Measurements from ENCODE around the gene COL5A1.

The COL5A1 gene

GRCh38 chr9:134796882-134797281, 155.3 kb downstream of the COL5A1 start:
- no peak for DNase-seq

GRCh38 chr9:134800791-134801339, 159.3 kb downstream of the COL5A1 start:
- DNase-seq, result no peak

DNA sequence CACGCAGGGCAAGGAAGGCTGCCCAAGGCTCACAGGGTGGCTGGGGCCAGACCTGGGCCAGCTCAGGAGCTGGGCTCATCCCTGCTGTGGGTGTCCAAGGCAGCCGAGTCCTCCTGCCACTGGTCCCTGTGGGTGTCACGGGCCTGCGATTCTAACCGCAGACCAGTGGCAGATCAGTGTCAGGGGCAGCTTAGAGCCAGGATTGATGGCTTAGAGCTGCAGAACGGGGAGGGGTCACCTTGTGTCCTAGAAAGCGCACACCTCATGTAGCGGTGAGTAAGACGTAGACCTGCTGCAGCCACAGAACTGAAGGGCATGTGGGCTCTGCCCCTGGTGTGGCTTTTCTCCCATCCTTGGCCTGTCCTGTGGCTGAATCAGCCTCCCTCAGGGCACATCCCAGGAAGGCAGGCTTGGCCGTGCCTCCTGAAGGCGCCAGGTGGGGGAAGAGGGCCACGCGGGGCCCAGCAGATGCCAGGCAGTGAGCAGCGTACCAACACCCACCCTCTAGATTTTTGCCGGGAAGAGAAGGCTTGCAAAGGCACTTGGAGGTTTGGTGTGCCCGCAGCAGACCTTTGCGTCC, 160.7 kb downstream of the COL5A1 start:
- DNase-seq, result no peak

DNA sequence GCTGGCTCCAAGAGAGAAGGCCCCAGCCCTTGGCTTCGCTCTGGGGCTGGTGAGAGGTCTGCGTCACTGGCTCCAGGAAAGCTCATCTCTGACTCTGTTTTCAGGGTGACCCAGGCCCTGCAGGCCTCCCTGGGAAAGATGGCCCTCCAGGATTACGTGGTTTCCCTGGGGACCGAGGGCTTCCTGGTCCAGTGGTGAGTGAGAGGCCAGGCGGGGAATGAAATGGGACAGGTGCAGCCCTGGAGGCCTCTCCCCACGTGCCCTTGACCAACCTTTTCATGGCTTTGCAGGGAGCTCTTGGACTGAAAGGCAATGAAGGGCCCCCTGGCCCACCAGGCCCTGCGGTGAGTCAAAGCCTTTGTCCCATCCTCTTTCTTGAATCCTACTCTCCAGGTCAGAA, 163.3 kb downstream of the COL5A1 start:
- DNase-seq, result no peak

GRCh38 chr9:134807716-134808446, 166.3 kb downstream of the COL5A1 start:
- DNase-seq, result no peak

DNA sequence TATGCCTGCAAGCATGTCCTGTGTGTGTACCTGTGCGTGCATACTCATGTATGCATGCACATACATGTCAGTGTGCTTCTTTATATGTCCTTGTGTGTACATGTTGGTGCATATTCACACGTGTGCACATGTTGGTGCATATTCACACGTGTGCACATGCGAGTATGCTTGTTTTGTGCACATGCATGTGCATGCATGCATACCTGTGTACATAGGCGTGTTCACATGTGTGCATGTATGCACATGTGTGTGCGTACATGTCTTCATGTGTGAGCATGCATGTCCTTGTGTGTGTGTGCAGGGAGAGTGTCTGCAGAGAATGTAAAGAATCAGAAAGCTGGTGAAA, 166.8 kb downstream of the COL5A1 start:
- no peak for DNase-seq

DNA sequence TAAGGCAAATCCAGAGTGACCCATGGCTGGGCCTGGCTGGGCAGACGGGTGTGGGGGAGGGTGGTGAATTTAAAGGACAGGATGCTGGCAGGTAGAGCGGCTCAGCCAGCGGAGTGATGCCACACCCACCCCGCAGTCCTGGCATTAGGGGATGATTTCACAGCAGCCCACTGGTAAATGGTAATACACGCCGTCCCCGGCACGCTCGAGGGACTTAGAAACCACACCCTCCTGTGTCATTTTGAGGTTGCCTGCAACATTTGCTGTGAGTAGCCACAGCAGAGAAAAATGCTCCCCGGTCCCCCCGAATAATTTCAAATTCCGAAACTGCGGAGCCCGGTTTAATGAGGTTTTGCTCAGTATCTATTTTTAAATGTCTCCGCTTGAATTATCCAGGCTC, 167.7 kb downstream of the COL5A1 start:
- no peak for DNase-seq

DNA sequence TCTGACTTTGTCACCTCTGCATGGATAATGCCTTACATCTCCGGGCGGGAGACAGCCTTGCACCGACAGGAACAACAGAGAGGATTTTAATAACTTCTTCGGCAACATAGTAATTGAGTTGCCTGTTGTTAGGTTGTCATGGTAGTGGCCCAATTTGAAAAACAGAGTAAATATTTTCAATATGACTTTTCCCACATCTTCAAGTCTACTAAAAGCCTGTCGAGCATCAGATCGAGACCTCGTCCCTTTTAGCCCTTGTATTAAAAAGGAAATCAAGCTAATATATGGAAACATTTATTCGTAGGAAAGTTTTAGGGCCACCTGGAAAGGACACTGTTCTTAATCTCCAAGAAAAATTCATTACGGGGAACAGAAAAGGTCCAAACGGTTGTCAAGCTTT, 168.2 kb downstream of the COL5A1 start:
- DNase-seq, result no peak

- DNase-seq, result no peak
Observed at GRCh38 chr9:134811079-134811672, 169.6 kb downstream of the COL5A1 start.

DNA sequence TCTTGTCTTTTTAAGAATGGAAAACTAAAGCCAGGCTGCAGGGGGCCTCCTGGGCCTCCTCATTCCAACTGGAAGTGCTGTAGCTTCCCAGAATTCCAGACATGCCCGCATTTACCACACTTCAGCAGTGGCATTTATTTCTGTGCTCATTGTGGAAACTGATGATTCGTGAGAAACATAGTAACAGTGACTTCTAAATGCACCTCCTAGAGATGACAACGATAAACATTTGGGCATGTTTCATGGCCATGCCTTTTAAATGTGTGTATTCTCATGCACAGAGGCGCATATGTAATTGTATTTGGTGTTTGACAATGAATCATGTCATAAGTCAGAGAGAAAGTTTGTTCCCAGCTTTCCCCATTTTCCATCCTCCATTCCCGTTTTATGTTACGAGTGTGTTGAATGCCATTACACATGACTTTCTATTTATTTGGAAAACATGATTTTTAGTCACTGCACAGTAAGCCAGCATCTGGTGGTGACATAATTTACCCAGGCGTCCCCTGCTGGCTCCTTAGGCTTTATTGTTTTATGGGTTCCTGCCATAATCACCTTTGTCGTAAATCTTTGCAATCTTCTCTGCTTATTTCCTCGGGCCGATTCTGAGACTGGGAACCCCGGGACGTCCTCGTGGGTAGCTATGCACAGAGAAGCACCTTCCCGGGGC, 170.2 kb downstream of the COL5A1 start:
- DNase-seq, result no peak

GRCh38 chr9:134812343-134812673, 170.7 kb downstream of the COL5A1 start:
- DNase-seq, result no peak

GRCh38 chr9:134813841-134814240, 172.2 kb downstream of the COL5A1 start:
- no peak for DNase-seq

- DNase-seq, result no peak
Observed at GRCh38 chr9:134814598-134815215, 173.1 kb downstream of the COL5A1 start.

DNA sequence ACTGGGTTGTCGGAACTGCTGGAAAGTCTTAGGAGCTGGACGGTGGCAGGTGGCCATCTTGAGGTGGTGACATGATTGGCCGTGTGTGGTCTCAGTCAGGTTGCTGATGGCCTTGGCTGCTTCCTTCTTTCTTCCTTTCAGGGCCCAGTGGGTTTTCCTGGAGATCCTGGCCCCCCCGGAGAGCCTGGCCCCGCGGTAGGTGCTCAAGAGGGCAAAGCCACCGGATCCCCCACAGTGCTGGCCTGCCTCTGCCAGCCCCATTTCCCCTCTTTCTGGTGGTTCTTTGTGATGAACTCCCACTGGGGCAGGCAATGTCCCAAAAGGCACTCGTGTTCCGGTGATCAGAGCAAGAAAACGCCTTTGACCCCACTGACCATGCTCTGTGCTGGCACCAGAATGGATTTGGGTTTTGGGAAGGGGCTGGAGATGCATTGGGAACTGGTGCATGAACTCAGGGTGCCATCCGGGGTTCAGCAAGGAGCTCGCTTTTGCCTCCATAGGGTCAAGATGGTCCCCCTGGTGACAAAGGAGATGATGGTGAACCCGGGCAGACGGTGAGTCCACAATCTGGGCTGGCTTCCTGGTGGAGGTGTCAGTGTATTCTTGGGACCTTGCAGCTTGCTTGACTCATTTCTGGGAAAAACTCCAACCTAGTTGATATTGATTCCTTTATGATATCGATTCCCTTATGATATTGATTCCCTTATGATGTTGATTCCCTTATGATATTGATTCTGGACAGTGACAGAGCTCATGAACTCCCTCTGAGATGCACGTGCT, 174.0 kb downstream of the COL5A1 start:
- no peak for DNase-seq

DNA sequence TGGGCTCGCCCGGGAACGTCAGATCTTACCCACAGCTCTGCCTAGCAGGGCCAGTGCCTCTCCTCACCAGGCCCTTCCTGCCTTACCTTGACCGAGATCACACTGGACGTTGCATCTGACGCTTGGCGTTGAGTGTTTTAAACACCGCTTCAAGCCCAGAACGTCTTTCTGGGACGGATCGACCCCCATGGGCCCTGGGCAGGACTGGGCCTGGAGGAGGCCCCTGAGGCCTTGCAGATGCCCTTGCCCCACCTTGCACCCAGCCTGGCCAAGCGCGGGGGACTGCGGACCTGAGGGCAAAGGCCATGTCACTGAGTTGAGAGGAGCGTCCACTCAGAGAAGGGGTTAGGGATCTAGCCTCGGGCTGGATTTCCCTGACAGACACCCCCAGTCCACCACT, 174.7 kb downstream of the COL5A1 start:
- DNase-seq, result no peak

GRCh38 chr9:134818000-134818568, 176.5 kb downstream of the COL5A1 start:
- no peak for DNase-seq

DNA sequence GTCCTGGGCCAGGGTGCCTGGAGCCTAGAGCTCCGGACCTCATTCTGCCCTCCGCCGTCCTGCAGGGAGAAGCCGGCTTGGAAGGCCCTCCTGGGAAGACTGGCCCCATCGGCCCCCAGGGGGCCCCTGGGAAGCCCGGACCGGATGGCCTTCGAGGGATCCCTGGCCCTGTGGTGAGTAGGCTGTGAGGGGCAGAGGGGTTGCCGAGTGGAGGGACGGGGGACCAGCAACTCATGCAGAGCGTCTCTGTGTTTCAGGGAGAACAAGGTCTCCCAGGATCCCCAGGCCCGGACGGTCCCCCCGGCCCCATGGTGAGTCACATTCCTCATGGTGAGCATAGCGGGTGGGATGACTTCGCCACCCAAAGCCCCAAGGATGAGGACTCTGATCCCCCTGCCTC, 177.0 kb downstream of the COL5A1 start:
- no peak for DNase-seq

- no peak for DNase-seq
Observed at GRCh38 chr9:134820901-134821300, 179.3 kb downstream of the COL5A1 start.

DNA sequence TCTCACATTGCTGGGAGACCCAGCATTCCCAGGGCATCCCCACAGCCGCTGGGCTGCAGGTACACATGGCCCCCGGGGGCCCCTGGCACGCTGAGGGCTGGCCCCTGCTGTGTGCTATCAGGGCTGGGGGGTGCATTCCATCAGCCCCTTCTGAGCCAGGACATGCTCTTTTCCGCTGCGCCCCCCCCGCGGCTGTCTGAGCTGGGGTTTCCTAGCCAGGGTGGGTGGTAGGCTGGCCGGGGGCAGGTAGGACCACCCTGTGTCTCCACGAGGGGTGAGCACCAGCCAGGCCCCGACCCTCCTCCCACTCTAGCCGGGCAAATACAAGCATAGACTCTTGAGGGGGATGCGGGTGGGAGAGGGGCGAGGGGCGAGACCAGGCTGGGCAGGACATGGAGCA, 180.9 kb downstream of the COL5A1 start:
- DNase-seq, result no peak

DNA sequence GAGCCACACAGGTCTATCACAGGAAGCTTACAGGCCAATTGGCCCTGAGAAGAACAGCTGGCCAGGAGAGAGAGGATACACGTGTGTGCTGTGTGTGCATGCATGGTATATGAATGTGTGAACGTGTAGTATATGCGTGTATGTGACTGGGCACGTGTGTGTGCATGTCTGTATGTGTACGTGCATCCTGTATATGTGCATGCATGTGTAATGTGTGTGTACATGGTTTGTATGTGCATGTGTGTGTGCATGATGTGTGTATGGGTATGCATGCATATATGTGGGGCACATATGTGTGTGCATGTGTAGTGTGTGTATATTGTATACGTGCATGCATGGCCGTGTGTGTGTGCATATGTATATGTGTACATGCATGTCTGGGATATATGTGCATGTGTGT, 182.0 kb downstream of the COL5A1 start:
- DNase-seq, result no peak

- DNase-seq, result no peak
Observed at GRCh38 chr9:134824583-134824982, 183.0 kb downstream of the COL5A1 start.

GRCh38 chr9:134825025-134825424, 183.4 kb downstream of the COL5A1 start:
- DNase-seq, result no peak

Data from activated gamma-delta T cell (primary cell).